GM18870 (cell line): Measurements from ENCODE around the gene CLC.
"Not testable (repeated sequence)": the region's sequence is repeated elsewhere in the genome, so short reads cannot be mapped to it uniquely, and the experiment has no call there.

Source experiments
- ATAC-seq: cut with Tn5 transposase; IDR thresholded peaks from one replicate; pipeline ENCODE4 v1.9.1; 2021; ENCODE audit warnings: moderate library complexity; ENCODE audit not compliant: unreplicated experiment

Gene CLC

DNA sequence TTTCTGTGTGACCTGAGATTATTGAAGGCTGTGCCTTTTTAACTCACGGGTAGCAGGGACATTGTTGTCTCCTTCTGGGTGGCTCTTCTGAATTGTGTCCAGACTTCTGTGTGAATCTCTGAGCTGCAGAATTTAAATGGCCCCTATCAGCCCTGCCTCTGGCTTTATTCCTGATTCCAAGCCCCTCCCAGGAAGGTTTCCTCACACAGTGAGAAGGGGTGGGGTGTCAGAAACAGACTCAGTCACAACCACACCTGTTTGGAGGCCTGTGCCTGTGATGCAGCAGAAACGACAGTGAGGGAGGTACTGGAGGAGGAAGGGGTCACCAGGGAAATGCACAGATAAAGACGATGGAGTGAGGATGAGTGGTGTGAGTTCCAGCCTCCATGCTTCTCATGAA, at the start of gene CLC:
Gene CLC (minus strand): TSS at position 139 of the 400 bp plus-strand sequence. CDS start 77 bp downstream, at position 62.
- no peak for ATAC-seq

DNA sequence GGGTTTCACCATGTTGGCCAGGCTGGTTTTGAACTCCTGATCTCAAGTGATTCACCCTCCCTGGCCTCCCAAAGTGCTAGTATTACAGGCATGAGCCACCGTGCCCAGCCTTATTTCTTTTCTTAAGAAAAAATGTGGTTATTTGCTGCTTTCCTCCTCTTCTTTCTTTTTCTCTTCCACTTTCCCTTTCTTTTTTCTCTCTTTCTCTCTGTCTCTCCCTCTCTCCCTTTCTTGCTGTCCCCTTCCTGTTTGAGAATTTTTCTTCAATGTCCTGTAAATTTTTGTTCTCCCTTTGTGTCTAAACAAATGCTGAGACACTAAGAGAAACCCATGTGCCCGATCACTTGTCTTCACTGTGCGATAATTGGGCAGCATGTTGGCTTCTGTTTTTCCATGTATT, 43.1 kb upstream of the CLC start:
- no peak for ATAC-seq

DNA sequence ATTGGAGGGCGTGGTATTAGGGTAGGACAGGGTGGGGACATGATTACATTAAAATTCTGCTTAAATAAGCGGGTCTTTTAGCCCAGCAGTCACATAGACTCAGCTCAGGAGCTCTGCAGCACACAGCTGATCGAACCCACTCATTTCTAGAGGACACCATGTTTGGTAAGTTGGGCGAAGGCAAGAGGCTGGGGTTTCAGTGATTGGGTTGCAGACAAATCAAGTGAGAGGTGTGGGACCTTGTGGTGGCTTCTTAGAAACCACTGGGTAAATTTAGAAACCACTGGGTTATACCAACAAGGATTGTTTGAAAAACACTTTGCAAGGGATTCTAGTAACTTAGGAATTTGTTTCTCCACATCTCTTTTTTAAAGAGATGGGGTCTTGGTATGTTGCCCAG, 40.9 kb upstream of the CLC start, which contains the start of gene LEUTX:
Gene LEUTX (plus strand): TSS at position 92 of the 400 bp plus-strand sequence. CDS start 67 bp downstream, at position 159.
- ATAC-seq = no peak

DNA sequence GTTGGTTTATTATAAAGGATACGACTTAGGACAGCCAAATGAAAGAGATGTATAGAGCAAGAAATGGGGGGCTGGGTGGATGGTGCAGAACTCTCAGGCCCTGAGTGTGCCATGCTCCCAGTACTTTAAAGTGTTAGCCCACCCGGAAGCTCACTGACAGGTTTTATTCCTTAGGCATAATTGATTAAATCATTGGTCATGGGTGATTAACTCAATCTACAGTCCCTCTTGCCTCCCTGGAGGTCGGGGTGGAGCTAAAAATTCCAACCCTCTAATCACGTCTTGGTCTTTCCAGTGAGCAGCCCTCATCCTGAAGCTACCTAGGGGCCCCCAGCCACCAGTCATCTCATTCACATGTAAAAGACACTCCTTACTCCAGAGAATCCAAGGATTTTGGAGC, 31.0 kb upstream of the CLC start:
- no peak for ATAC-seq

DNA sequence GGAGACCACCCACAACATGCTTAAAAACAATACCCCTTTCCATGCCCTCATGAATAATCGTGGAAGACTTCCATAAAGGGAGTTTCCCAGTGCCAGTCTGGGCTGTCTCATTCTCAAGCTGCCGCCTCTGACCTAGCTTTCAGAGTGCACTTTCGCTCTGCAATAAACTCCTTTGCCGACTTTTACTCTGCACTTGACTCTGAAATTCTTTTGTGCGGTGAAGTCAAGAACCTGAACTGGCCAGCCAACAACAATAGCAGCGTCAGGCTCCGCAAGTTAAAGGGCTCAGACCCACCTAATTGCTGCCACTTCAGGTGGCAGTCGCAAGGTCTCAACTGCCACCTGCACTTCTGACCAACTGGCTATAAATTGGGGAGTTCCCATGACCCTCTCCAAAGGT, 30.5 kb upstream of the CLC start:
- no peak for ATAC-seq

DNA sequence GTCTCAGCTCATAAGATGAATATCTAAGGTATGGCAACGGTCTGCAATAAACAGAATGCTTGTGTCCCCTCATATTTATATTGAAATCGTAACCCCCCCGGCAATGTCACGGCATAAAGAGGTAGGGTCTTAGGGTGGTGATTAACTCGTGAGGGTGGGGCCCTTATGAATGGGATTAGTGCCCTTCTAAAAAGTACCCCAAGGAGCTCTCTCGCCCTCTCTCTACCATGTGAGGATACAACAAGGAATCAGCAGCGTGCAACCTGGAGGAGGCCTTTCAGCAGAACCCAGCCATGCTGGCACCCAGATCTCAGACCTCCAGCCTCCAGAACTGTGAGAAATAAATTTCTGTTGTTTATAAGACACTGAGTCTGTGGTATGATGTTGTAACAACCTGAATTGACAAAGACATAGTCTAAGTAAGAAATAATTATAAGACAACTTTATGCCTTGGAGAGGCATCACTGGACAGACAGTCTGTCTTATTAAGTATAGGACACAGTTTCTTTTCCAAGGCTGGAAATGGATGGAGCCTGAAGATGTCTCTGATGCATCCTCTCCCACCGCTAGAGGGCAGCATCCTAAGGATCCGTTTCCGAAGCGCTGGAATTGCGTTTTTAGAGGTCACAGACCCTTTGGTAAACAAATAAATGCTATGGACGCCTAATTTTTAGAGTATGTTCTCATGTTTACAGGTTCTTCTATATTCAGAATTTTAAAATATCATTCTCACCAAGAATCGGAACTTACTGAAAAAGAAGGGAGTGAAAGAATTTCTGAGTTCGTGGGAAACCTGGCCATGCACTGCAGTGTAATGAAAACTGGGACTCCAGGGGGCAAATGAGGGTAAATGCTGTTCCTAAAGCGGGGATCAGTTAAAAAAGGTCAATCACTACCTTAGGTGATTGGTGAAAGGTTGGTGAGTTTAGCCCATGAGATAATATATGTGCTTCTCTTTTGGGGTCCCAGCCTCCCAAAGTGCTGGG, 27.6 kb upstream of the CLC start:
- no peak for ATAC-seq

DNA sequence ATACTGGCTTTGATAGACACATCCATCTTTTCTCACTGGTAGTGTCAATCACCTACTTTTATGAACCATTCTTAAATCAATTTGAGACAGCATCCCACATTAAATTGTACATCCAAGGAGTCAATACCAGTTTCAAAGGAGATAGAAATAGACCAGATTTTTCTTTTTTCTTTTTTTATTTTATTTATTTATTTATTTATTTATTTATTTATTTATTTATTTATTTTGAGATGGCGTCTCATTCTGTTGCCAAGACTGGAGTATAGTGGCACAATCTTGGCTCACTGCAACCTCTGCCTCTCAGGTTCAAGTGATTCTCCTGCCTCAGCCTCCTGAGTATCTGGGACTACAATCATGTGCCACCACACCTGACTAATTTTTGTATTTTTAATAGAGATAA, 24.0 kb upstream of the CLC start:
- ATAC-seq = not testable (repeated sequence)

DNA sequence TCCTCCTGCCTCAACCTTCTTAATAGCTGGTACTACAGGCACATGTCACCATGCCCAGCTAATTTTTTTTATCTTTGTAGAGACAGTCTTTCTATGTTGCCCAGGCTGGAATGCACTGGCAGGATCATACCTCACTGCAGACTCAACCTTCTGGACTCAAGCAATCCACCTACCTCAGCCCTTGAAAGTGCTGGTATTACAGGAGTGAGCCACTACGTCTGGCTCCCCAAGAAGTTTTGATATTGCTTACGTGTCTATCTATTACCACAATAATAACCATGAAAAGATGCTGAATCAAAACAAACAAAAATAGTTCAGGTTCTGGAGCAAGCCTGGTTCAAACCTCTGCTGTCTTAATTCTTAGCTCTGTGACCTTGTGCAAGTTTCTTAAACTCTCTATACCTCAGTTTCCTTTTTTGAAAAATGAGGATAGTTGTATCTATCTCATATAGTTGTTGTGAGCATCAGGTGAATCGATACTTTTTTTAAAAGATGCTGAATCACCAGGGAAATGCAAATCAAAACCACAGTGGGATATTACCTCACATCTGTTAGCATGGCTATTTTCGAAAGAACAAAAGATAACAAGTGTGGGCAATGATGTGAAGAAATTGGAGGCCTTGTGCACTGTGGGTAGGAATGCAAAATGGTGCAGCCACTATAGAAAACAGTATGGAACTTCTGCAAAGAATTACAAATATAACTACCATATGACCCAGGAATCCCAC, 21.8 kb upstream of the CLC start:
- no peak for ATAC-seq

DNA sequence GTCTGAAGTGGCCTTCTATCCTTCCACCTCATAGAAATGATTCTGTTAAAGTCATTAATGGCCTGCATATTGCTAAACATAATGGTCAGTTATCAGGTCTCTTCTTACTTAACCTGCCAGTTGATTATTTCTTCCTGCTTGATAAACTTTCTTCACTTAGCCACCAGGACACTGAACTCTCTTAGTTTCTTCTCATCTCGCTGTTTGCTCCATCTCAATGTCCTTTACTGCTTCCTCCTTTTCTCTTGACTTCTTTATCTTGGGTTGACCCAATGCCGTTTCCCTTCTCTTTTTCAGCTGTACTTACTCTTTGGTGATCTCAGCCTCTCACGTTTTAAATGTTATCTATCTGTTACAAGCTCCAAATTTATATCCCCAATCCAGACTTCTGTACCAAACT, 17.1 kb upstream of the CLC start:
- no peak for ATAC-seq

DNA sequence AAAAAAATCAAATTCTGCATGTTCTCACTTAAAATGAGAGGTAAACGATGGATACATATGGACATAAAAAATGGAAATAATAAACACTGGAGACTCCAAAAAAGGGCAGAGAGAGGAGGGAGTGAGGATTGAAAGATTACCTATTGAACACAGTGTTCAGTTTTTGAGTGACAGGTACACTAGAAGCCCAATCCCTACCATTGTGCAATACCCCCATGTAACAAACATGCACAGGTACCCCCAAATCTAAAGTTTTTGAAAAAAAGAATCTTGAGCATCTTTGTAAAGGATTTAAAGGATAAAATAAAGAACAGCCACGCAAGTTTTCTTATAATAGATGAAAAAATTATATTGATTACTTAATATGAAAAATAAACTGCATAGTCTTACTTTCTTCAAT, 16.7 kb upstream of the CLC start:
- ATAC-seq = no peak

DNA sequence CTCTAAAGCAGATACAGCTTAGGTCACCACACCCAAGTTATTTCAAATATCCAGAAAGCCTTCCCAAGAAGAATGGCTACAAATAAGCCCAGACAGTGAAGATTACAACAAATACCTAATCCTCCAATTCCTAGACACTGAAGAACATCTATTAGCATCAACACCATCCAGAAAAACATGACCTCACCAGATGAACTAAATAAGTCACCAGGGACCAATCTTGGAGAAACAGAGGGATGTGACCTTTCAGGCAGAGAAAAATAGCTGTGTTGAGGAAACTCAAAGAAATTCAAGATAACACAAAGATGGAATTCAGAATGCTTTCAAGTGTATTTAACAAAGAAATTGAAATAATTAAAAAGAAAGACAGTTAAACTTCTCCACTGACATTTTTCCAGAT, 15.0 kb upstream of the CLC start:
- ATAC-seq = no peak

DNA sequence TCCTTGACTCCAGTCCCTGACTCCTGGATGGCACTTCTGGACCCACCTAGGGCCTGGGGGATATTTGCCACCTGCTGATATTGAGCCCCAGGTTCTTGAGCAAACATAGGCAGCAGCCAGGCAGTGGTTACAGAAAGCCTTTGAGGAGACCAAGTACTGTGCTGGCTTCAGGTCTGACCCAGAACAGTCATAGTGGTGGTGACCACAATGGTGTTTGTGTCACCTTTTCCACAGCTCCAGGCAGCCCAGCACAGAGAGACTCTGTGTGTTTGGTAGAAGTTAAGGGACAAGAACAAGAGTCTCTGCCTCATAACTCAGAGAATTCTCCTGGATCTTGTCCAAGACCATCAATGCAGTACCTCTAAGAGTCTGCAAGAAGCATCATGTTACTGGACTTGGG, 14.6 kb upstream of the CLC start:
- no peak for ATAC-seq

DNA sequence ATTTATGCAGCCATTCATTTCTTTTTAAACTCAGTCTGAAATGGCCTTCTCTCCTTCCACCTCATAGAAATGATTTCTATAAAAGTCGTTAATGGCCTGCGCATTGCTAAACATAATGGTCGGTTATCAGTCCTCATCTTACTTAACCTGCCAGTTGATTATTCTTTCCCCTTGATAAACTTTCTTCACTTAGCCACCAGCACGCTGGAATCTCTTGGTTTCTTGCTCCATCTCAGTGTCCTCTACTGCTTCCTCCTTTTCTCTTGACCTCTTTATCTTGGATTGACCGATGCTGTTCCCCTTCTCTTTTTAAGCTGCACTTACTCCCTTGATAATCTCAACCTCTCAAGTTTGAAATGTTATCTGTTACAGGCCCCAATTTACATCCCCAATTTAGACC, 12.2 kb upstream of the CLC start:
- ATAC-seq = no peak

DNA sequence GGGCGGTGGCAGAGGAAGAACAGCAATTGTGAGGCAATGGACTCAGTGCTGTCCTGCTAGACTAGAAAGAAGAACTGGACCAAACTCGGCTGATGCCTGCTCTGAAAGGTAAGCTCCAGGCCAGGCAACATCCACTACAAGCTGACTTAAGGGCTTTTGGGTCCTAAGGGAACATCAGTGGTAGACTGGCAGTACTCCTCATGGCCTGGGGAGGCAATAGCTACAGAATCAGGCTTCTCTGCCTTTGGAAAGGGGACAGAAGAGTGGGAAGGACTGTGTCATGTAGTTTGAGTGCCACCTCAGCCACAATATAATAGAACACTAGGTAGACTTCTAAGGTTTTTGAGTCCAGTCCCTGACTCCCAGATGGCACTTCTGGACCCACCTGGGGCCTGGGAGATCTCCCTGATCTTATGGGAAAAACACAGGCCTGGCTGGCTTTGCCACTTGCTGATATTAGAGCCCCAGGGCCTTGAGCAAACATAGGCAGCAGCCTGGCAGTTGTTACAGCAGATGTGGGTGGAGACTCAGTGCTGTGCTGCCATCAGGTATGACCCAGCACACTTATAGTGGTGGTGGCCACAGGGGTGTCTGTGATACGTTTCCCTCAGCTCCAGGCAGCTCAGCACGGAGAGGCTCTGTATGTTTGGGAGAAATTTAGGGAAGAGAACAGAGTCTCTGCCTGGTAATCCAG, 9.2 kb upstream of the CLC start:
- ATAC-seq = no peak

DNA sequence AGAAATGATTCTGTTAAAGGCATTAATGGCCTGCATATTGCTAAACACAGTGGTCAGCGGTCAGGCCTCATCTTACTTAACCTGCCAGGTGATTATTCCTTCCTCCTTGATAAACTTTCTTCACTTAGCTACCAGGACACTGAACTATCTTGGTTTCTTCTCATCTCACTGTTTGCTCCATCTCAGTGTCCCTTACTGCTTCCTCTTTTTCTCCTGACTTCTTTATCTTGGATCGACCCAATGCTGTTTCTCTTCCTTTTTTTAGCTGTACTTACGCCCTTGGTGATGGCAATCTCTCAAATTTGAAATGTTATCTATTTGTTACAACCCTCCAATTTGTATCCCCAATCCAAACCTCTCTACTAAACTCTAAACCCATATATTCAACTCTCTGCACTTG, 7.8 kb upstream of the CLC start:
- ATAC-seq = no peak

DNA sequence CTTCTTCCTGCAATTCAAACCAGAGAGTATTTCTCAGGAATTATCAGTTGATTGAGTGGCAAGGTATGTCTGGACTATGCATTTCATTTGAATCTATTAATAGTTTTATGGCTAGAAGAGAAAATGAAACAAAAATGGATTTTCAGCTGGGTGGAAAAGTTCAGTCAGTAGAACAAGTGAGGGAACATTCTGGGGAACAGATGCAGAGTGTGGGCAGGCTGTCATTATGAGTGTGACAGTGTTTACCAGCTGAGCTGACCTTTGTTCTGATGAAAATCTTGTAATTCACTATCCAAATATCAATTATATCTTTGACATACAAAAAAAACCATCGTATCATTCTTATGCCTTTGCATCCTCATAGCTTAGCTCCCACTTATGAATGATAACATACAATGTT, 2.6 kb upstream of the CLC start:
- no peak for ATAC-seq

DNA sequence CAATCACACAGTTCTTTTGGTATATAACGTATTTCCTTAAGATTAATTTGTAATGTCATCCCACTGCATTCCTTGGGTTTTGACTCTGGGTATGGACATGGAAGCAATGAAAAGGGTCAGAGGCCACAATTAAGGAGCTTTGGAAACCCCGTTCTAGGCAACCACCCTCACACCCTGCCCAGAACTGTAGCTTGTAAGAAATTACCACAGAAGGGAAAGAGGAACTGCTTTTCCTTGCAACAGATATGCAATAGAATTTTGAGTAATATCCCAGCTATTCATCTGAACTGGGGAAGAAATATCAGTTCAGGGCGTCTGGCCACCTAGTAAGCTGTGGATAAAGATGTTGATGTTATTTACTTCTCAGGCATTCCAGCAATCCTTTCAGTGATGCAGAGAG, 985 bp upstream of the CLC start:
- ATAC-seq = no peak

DNA sequence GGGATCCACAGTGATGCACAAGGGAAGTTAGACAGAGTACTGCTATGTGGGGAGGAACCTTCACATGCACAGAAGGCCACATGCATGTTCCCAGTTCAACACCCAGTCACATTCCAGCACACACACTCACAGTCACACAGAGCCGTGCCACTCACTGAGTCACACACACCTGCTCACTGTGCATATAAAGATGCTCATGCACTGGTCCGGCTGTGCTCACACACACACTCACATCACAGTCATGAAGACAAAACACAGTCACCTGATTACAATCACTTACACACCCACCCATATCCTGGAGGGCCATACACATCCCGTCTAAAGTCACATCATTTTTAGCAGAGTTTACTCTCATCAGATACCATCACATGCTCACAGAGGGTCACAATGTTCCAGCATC, 478 bp downstream of the CLC start:
- no peak for ATAC-seq

DNA sequence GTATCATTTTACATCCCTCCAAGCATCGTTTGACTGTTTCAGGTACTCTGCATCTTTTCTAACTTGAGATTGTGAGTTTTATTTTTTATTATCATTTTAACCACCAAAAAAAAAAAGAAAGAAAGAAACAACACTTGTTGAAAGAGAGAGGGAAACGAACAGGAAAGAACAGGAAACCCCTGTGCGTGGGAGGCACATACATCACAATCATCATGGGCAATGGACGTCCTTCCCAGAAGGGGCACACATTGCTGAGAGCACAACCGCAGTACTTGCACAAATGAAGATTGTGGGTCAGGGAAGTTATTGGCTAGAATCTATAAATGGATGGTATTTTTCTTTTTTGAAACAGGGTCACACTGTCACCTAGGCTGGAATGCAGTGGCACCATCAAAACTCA, 1.7 kb downstream of the CLC start:
- no peak for ATAC-seq

DNA sequence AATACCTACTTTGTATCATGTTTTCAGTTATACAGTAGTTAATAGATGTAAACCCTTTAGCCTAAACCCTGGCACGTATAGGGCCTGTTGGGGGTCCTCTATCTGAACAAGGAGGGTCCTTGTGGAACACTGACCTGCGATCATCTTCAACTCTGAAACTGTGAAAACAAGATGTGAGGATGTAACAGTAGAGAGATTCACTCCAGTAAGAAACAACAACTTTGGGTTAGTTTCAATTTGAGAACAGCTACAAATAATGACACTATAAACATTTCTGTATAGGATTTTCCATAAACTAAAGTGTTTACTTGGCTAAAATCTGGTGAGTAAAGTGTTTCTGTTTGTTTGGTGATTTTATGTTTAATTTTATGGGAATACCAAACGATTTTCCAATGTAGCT, 2.1 kb downstream of the CLC start:
- no peak for ATAC-seq

DNA sequence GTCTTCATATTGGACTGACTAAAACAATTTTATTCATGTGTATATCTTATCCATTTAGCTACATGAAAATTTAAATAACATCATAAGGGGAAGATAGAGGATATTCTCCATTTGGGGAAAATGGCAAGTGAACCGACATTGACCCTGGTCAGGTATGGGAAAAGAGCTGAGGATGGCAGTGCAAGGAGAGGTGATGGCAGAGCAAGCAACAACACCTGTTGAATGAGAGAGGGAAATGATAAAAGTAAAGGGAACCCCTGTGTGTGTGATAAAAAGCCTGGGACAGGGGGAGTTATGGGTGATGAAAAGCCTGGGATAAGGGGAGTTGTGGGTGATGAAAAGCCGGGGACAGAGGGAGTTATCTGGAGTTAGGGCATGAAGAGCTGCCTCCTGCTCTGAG, 4.0 kb downstream of the CLC start:
- ATAC-seq = no peak

DNA sequence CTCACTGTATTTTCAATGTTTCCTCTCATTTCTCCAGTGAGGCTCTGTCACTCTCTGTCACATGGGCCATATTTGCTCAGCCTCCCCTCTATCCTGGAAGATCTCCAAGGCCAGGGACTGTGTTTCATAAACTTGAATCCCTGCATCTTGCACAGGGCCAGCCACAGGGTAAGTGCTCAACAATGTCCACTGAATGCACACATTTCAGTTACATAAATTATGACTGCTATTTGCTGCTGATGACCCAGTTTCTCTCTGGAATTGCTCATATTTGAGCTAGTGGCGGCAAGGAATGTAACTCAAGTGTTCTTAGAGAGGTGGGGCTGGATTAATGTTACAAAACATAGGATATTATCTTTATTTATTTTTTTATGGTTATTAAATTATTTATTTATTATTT, 6.1 kb downstream of the CLC start:
- ATAC-seq = no peak
